Right atrium auricular region (tissue), 2 donors: ENCODE results near the gene KCNE4. TPM values are rescaled to one million over a fixed set of nuclear protein-coding genes. Genes with fewer than 3 reads are reported as not detected.

Source experiments
- DNase-seq: peaks from one replicate; pipeline ENCODE4 v3.0.0-alpha.2; 2019; ENCODE audit warnings: low spot score
- H3K27ac ChIP-seq, 2 donors: fragments of 200-600 bp; sonication (generic); 1 replicate in 1 of 2; 2 replicates in 1 of 2; pipeline ENCODE4 v1.5.1; 2016 to 2019
- H3K27me3 ChIP-seq, 2 donors: fragments of 200-600 bp; sonication (generic); one replicate each; pipeline versions ENCODE4 v1.5.1 to v1.6.0; 2017 to 2019
- H3K36me3 ChIP-seq: fragments of 200-600 bp; sonication (generic); one replicate; pipeline ENCODE4 v1.5.1; 2016
- H3K4me1 ChIP-seq, 2 donors: fragments of 200-600 bp; sonication (generic); one replicate each; pipeline versions ENCODE4 v1.5.1 to v1.6.0; 2017 to 2019
- H3K4me3 ChIP-seq, 2 donors: fragments of 200-600 bp; sonication (generic); 1 replicate in 1 of 2; 2 replicates in 1 of 2; pipeline ENCODE4 v1.5.1; 2017 to 2019; ENCODE audit warnings: mild to moderate bottlenecking in 1 of 2, moderate library complexity in 1 of 2
- H3K9me3 ChIP-seq, 2 donors: fragments of 200-600 bp; sonication (generic); one replicate each; pipeline ENCODE4 v1.5.1; 2019
- CTCF ChIP-seq, 2 donors: fragments of 200-600 bp; sonication (generic); IDR thresholded peaks; one replicate each; pipeline ENCODE4 v1.5.1; 2019; ENCODE audit warnings: antibody characterized with exemption in 2 of 2
- total RNA-seq, 2 donors: library from RNA; depleted of rRNA; stranded (reverse); fragments of >200 nt; gene quantifications; one replicate each; pipeline ENCODE4 v1.1.0, GENCODE V29; 2016

The KCNE4 gene
- 1 to 10 TPM; 3.4 to 4.0 TPM for total RNA-seq

GRCh38 chr2:223051693-223052289 lies at the start of gene KCNE4:
Gene KCNE4 (plus strand): TSS chr2:223052190. CDS start chr2:223052831, 641 bp downstream.
- Histone ChIP-seq H3K4me3 (peak within 1 kb of the TSS; percentile 29 to 55), H3K27me3 (no peaks in the 10 kb centered on the region), H3K27ac (peak within 1 kb of the TSS; percentile 83), H3K4me1 (peaks cover 0 to 30% of the 10 kb centered on the region in 2 donors), H3K36me3 (no peaks in the 10 kb centered on the region), H3K9me3 (no peaks in the 10 kb centered on the region)
- no peak for TF ChIP-seq CTCF (IDR thresholded peaks at IDR 0.05)
- DNase-seq: peak; percentile 70

GRCh38 chr2:223003191-223003590 lies 48.8 kb upstream of the KCNE4 start:
- Histone ChIP-seq H3K36me3 (no peaks in the 10 kb centered on the region), H3K27me3 (no peaks in the 10 kb centered on the region), H3K4me1 (no peaks in the 10 kb centered on the region), H3K9me3 (no peaks in the 10 kb centered on the region), H3K4me3 (no peak overlapping the region), H3K27ac (no peak overlapping the region)
- TF ChIP-seq CTCF (IDR thresholded peaks at IDR 0.05): no peak
- DNase-seq: no peak

GRCh38 chr2:223005496-223005895 lies 46.5 kb upstream of the KCNE4 start:
- H3K9me3 ChIP-seq: no peaks in the 10 kb centered on the region
- no peaks in the 10 kb centered on the region for H3K27me3 ChIP-seq
- no peak for TF ChIP-seq CTCF (IDR thresholded peaks at IDR 0.05)
- H3K36me3 ChIP-seq: no peaks in the 10 kb centered on the region
- H3K4me1 ChIP-seq: no peaks in the 10 kb centered on the region
- H3K27ac ChIP-seq: no peak overlapping the region
- no peak for DNase-seq
- H3K4me3 ChIP-seq: no peak overlapping the region

- H3K4me1 ChIP-seq: no peaks in the 10 kb centered on the region
- H3K27me3 ChIP-seq: no peaks in the 10 kb centered on the region
- no peak overlapping the region for H3K4me3 ChIP-seq
- no peak for DNase-seq
- no peak for TF ChIP-seq CTCF (IDR thresholded peaks at IDR 0.05)
- H3K27ac ChIP-seq: no peak overlapping the region
- H3K36me3 ChIP-seq: no peaks in the 10 kb centered on the region
- H3K9me3 ChIP-seq: no peaks in the 10 kb centered on the region
These were observed 44.5 kb upstream of the KCNE4 start for GRCh38 chr2:223007531-223007930.

GRCh38 chr2:223008162-223008561 lies 43.8 kb upstream of the KCNE4 start:
- DNase-seq: no peak
- no peaks in the 10 kb centered on the region for H3K9me3 ChIP-seq
- H3K27ac ChIP-seq: no peak overlapping the region
- H3K4me1 ChIP-seq: no peaks in the 10 kb centered on the region
- no peaks in the 10 kb centered on the region for H3K27me3 ChIP-seq
- H3K4me3 ChIP-seq: no peak overlapping the region
- no peaks in the 10 kb centered on the region for H3K36me3 ChIP-seq
- no peak for TF ChIP-seq CTCF (IDR thresholded peaks at IDR 0.05)

GRCh38 chr2:223008956-223009355 lies 43.0 kb upstream of the KCNE4 start:
- DNase-seq: no peak
- no peak overlapping the region for H3K4me3 ChIP-seq
- H3K9me3 ChIP-seq: no peaks in the 10 kb centered on the region
- H3K27ac ChIP-seq: no peak overlapping the region
- H3K27me3 ChIP-seq: no peaks in the 10 kb centered on the region
- no peaks in the 10 kb centered on the region for H3K4me1 ChIP-seq
- TF ChIP-seq CTCF (IDR thresholded peaks at IDR 0.05): no peak
- no peaks in the 10 kb centered on the region for H3K36me3 ChIP-seq
